Measurements from ENCODE around the gene PMIS2.

PMIS2 gene

DNA sequence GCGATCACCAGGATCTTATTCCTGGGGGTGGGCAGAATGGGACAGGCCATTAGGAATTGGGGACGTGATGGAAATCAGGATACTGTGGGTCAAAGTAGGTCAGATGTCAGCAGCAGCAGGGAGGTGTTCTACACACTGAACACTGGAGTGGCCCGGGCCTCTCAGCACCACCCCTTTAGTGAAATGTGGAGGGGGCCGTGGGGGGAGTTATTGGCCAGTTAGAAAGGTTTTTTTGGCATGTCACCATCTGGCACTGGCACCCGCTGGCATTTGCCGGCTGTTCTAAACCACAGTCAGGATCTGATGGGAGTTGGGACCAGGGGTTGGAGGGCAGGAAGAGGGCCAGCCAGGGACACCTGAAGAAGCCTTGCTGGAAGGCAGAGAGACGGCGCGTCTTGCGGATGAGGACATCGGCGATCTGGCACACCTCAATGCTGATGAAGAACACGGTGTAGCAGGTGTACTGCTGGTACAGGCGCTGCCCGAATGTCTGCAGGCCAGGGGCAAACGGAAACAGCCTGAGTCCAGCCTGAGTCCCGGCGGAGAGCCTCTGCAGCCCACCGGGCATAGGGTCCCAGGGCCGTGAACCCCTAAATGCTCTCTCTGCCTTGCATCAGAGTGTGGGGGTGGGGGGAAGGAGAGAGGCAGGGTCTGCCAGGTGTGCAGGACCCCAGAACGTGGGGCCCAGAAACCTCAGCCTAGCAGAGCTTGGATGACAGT, 34.7 kb upstream of the PMIS2 start:
- H3K36me3 ChIP-seq (ENCODE audit: control insufficient read depth in 2 of 2, insufficient read depth in 1 of 2, low read length in 2 of 2) = peaks cover 21 to 37% of the 10 kb centered on the region in 2 experiments; a peak in 2 of 3 replicates
- no peak overlapping the region for H3K4me3 ChIP-seq (ENCODE audit: low read depth, low read length)
- peaks cover 4% of the 10 kb centered on the region for H3K4me1 ChIP-seq (ENCODE audit: control insufficient read depth, insufficient read depth, low read length)
- ChIA-PET POLR2A (interaction anchor here (0.6 to 1.2 kb wide), 2 partner anchors 93 to 258 kb away, joined by 4 to 5 read pairs; no protein-coding TSS in a partner anchor), CTCF (interaction anchor here (0.6 to 1.6 kb wide), 6 partner anchors 41 to 1894 kb away, joined by 3 to 9 read pairs (median 4); no protein-coding TSS in a partner anchor)
- TF ChIP-seq RBAK (tag by site-specific recombination; IDR thresholded peaks at IDR 0.05) (no peak), ZNF776 (tag by site-specific recombination; IDR thresholded peaks at IDR 0.05; ENCODE audit: borderline replicate concordance) (no peak), ZNF280C (tag by site-specific recombination; IDR thresholded peaks at IDR 0.05) (no peak), KLF9 (tag by site-specific recombination; IDR thresholded peaks at IDR 0.05; ENCODE audit: low read depth) (no peak), ZNF521 (tag by site-specific recombination; IDR thresholded peaks at IDR 0.05) (no peak), ZSCAN23 (tag by site-specific recombination; IDR thresholded peaks at IDR 0.05) (no peak), ZNF174 (tag by site-specific recombination; IDR thresholded peaks at IDR 0.05) (no peak)
- TF ChIP-seq, protein P1, sequence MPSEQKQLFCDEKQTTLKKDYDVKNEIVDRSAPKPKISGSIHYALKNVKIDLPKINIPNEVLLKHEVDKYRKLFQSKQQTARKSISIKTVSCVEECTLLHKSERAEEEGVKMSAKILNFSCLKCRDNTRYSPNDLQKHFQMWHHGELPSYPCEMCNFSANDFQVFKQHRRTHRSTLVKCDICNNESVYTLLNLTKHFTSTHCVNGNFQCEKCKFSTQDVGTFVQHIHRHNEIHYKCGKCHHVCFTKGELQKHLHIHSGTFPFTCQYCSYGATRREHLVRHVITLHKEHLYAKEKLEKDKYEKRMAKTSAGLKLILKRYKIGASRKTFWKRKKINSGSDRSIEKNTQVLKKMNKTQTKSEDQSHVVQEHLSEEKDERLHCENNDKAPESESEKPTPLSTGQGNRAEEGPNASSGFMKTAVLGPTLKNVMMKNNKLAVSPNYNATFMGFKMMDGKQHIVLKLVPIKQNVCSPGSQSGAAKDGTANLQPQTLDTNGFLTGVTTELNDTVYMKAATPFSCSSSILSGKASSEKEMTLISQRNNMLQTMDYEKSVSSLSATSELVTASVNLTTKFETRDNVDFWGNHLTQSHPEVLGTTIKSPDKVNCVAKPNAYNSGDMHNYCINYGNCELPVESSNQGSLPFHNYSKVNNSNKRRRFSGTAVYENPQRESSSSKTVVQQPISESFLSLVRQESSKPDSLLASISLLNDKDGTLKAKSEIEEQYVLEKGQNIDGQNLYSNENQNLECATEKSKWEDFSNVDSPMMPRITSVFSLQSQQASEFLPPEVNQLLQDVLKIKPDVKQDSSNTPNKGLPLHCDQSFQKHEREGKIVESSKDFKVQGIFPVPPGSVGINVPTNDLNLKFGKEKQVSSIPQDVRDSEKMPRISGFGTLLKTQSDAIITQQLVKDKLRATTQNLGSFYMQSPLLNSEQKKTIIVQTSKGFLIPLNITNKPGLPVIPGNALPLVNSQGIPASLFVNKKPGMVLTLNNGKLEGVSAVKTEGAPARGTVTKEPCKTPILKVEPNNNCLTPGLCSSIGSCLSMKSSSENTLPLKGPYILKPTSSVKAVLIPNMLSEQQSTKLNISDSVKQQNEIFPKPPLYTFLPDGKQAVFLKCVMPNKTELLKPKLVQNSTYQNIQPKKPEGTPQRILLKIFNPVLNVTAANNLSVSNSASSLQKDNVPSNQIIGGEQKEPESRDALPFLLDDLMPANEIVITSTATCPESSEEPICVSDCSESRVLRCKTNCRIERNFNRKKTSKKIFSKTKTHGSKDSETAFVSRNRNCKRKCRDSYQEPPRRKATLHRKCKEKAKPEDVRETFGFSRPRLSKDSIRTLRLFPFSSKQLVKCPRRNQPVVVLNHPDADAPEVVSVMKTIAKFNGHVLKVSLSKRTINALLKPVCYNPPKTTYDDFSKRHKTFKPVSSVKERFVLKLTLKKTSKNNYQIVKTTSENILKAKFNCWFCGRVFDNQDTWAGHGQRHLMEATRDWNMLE (tag by site-specific recombination; conservative IDR thresholded peaks at IDR 0.05; ENCODE audit: low read depth) = no peak
- no peak overlapping the region for H3K27ac ChIP-seq (ENCODE audit: extremely low read depth, low read depth, low read length)
- no peaks in the 10 kb centered on the region for H3K9me3 ChIP-seq (ENCODE audit: control insufficient read depth, insufficient read depth, low read depth, low read length)

DNA sequence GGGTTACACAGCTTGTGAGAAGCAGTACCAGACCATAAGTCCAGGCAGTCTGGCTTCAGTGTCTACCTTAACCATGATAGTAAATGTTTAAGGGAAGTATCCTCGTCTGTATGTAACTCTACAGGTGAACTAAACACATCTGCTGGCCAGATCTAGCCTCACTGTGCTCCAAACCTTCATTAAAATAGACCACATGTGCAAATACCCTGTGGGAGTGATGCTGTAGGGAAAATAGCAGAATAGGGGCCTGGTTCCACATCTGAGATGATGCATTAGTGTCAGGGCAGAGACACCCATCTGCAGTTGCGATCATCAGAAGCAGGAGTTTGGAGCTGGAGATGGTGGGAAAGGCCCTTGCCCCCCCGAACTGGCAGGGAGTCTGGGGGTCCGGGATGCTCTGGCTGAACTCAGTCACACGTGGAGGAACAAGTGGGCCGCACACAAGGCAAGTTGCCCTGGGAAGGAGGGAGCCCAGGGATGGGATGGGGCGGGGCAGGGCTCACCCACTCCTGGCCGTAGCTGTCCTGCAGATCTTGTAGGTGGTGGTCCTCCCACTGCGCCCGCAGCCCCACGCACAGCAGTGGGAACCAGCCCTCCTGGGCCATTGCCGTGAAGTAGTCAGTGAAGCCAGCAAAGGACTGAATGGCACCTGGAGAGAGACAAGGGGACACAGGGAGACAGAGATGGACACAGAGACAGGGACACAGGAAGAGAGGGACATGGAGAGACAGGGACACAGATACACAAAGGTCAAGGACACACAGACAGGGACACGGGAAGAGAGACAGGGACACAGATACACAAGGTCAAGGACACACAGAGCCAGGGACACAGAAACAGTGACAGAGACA, 33.2 kb upstream of the PMIS2 start:
- POLR2A ChIA-PET = interaction anchor here (1.2 kb wide), 1 partner anchor 91 kb away, joined by 4 read pairs; no protein-coding TSS in a partner anchor
- no peaks in the 10 kb centered on the region for H3K9me3 ChIP-seq (ENCODE audit: control insufficient read depth, insufficient read depth, low read depth, low read length)
- no peak overlapping the region for H3K27ac ChIP-seq (ENCODE audit: extremely low read depth, low read depth, low read length)
- no peaks in the 10 kb centered on the region for H3K4me1 ChIP-seq (ENCODE audit: control insufficient read depth, insufficient read depth, low read length)
- H3K36me3 ChIP-seq (ENCODE audit: control insufficient read depth in 2 of 2, insufficient read depth in 1 of 2, low read length in 2 of 2) = peaks cover 12 to 23% of the 10 kb centered on the region in 2 experiments; a peak in 2 of 3 replicates
- CTCF ChIA-PET = interaction anchor here (0.7 to 1.6 kb wide), 3 partner anchors 39 to 90 kb away, joined by 3 to 9 read pairs (median 6); no protein-coding TSS in a partner anchor
- no peak overlapping the region for H3K4me3 ChIP-seq (ENCODE audit: low read depth, low read length)
- no peak for TF ChIP-seq ZNF692 (tag by site-specific recombination; IDR thresholded peaks at IDR 0.05)
- peak; percentile 90 for TF ChIP-seq EGR2 (tag by site-specific recombination; IDR thresholded peaks at IDR 0.05; ENCODE audit: low read depth)
- TF ChIP-seq ZBTB21 (tag by site-specific recombination; IDR thresholded peaks at IDR 0.05) = no peak
- TF ChIP-seq ZNF426 (tag by site-specific recombination; IDR thresholded peaks at IDR 0.05) = no peak
- TF ChIP-seq, protein P2, sequence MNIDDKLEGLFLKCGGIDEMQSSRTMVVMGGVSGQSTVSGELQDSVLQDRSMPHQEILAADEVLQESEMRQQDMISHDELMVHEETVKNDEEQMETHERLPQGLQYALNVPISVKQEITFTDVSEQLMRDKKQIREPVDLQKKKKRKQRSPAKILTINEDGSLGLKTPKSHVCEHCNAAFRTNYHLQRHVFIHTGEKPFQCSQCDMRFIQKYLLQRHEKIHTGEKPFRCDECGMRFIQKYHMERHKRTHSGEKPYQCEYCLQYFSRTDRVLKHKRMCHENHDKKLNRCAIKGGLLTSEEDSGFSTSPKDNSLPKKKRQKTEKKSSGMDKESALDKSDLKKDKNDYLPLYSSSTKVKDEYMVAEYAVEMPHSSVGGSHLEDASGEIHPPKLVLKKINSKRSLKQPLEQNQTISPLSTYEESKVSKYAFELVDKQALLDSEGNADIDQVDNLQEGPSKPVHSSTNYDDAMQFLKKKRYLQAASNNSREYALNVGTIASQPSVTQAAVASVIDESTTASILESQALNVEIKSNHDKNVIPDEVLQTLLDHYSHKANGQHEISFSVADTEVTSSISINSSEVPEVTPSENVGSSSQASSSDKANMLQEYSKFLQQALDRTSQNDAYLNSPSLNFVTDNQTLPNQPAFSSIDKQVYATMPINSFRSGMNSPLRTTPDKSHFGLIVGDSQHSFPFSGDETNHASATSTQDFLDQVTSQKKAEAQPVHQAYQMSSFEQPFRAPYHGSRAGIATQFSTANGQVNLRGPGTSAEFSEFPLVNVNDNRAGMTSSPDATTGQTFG (tag by site-specific recombination; IDR thresholded peaks at IDR 0.05; ENCODE audit: borderline replicate concordance) = no peak
- TF ChIP-seq ZNF664 (tag by site-specific recombination; IDR thresholded peaks at IDR 0.05) = no peak
- no peak for TF ChIP-seq ZNF48 (tag by site-specific recombination; IDR thresholded peaks at IDR 0.05)
- TF ChIP-seq ZNF248 (tag by site-specific recombination; IDR thresholded peaks at IDR 0.05) = no peak
- peak; percentile 92 for TF ChIP-seq ZNF623 (tag by site-specific recombination; IDR thresholded peaks at IDR 0.05)
- no peak for TF ChIP-seq ZNF26 (tag by site-specific recombination; IDR thresholded peaks at IDR 0.05)
- no peak for TF ChIP-seq ZBTB17 (tag by site-specific recombination; IDR thresholded peaks at IDR 0.05)
- no peak for TF ChIP-seq RBAK (tag by site-specific recombination; IDR thresholded peaks at IDR 0.05)
